Esophagus squamous epithelium (tissue), 4 donors: ENCODE results near the gene HSPA12A.

Experiments
- CTCF ChIP-seq, 6 experiments: fragments of 450-650 bp in 4 of 6; fragments of 200-600 bp in 2 of 6; sonication (generic) in 2 of 6; IDR thresholded peaks; one replicate each; pipeline ENCODE4 v1.5.1; 2016 to 2019; ENCODE audit warnings: antibody characterized with exemption in 6 of 6, mild to moderate bottlenecking in 4 of 6, moderate library complexity in 4 of 6
- POLR2A ChIP-seq, 4 donors: fragments of 450-650 bp; IDR thresholded peaks; one replicate each; pipeline ENCODE4 v1.6.1; 2017; ENCODE audit warnings: antibody characterized with exemption in 4 of 4, mild to moderate bottlenecking in 4 of 4, moderate library complexity in 3 of 4

DNA sequence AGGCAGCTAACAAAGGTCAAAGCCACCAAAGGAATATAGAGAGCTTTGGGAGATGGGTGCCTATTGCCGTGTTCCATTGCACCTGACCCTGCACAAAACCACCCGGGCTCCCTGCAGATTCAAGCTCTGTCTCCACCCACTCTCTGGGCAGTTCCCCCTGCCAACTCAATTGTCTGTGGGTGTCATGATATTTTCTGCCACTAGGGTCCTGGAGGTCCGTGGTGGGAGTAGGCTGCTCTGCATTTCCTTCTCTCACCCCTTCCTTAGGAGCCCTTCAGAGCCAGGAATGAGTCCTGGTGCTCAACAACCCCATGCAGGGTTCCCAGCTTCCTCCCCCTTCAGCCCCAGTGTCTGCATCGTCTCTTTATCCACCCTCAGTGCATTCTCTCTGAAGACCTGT is 87.5 kb downstream of the HSPA12A start:
- TF ChIP-seq CTCF (IDR thresholded peaks at IDR 0.05) (no peak), POLR2A (IDR thresholded peaks at IDR 0.05) (no peak)
